Measurements from ENCODE around the gene ANKRD50.

Gene ANKRD50

DNA sequence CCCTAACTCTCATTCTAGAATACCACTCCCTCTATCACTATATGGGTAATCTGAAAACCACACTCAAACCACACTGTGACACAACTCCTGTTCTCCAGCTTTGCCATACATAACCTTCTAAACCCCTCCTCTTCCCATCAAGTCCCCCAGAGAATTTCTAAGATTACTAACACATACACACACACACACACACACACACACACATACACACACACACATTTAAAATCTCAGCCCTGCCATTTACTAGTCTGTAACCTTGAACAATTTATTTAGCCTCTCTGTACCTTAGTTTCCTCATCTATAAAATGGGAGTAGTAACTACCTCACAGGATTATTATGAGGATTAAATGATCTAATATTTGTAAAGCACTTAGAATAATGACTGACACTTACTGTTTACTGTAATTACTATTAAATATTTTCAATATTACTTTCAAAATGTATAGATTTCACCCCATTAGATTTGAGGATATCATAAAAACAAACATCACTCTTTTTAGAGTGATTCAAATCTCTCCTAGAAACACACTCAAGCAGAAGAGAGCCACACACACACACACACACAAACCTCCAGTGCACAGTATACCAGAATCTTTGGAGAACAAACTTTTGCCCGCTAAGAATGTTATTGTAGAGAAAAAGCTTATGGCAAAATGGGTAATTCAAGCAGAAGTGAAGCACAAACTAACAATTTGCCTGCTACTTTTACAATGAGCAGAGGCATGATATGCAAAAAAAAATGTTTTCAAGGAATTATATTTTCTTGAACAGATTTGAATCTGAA is 3.8 kb downstream of the ANKRD50 start:
- DNase-seq (ENCODE audit: low read depth) = no peak

- no peak for DNase-seq (ENCODE audit: low read depth)
Measured at GRCh38 chr4:124705393-124705792, 7.1 kb downstream of the ANKRD50 start.

- DNase-seq (ENCODE audit: low read depth) = no peak
Measured at GRCh38 chr4:124703154-124703553, 9.4 kb downstream of the ANKRD50 start.

GRCh38 chr4:124697441-124697840 is 15.1 kb downstream of the ANKRD50 start:
- no peak for DNase-seq (ENCODE audit: low read depth)

GRCh38 chr4:124696182-124696581 is 16.4 kb downstream of the ANKRD50 start:
- DNase-seq (ENCODE audit: low read depth) = no peak

DNA sequence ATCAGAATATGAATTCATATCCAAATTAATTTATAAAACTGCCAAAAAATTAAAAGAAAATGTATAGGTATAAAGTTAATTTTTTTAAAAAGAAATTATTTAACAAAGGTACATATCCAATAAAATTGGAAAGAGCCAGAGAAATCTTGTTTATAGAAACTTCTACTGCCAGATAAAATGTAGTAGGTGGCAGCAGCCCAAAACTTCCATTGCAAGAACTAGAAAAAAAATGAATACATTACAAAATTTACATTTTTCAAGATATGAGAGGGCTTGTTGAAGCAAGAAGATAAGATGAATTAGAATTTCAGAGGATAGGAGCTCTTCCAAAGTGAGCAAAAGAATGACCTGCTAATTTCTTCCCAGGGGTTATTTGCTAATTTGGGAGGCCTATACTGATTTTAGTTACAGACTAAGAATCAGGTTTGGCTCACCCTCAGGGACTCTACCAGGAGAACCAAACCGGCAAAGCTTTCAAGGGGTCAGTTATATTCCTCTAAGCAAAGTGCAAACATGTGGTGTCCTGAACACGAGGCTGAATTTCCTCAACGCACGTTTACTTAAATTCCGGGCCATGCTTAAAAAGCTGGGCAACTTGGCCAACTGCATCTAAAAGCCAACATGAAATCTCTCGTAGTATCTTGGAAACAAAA is 17.5 kb downstream of the ANKRD50 start:
- no peak for DNase-seq (ENCODE audit: low read depth)

GRCh38 chr4:124694306-124694705 is 18.2 kb downstream of the ANKRD50 start:
- no peak for DNase-seq (ENCODE audit: low read depth)

DNA sequence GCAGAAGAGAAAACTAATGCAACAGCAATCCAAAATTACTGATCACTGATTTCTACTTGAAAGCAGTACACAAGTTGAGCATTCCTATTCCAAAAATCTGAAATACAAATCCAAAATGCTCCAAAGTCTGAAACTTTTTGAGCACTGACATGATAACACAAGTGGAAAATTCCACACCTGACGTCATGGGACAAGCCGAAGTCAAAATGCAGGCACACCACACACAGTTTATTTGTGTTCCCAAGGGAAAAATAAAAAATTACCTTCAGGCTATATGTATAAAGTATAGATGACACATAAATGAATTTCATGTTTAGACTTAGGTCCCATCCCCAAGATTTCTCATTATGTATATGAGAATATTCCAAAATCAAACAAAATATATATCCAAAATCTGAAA is 20.7 kb downstream of the ANKRD50 start:
- DNase-seq (ENCODE audit: low read depth) = no peak

DNA sequence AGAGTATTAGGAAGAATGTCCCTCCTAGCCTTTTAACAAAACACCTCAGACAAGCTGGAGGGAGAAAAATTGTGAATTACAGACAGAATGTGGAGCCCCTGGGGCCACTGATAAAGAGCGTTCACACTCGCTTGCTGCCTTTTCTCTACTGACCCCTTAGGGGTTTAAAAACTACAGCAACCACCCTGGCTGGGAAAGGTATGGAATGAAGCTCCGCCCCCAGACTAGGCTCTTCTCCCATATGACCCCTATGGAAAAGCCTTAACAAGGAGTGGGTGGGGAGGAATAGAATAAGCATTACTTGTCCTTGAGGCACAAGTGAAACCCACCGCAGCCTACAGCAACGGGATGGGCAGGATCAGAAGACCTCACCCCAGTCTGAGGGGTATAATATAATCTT is 26.3 kb downstream of the ANKRD50 start:
- no peak for DNase-seq (ENCODE audit: low read depth)

GRCh38 chr4:124685851-124686250 is 26.7 kb downstream of the ANKRD50 start:
- no peak for DNase-seq (ENCODE audit: low read depth)

DNA sequence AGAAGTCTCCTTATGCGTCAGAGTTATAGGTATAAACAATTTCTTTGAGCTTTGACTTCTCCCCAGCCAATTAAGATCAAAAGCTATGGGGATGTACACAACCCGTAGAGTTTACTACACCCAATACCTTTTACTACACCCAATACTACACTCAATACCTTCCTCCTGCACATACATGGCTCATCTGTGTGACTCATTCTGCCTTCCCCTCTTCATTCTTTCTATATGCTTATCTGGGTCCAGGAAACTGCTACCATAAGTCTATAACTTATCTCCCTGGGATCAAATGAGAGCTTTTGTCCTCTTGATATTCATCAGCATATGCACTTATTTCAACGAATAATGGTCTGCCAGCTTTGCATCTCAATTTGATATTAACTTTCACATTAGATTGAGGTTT is 28.2 kb downstream of the ANKRD50 start:
- DNase-seq (ENCODE audit: low read depth) = no peak

DNA sequence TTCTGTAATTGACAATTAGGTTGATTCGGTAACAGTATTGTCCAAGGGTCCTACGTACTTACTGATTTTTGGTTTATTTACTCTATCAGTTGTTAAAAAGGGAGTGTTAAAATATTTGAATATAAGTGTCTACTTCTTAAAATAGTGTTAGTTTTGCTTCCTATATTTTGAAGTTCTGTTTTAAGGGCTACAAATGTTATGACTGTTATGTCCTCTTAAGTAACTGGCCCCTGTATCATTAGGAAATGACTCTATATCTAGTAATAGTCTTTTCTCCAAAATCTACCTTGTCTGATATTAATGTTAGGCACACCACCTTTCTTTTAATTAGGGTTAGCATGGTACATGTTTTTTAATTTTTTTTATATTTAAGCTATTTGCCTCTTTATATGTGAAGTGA is 30.1 kb downstream of the ANKRD50 start:
- no peak for DNase-seq (ENCODE audit: low read depth)

- no peak for DNase-seq (ENCODE audit: low read depth)
Measured at GRCh38 chr4:124666496-124666895, 46.0 kb downstream of the ANKRD50 start.

GRCh38 chr4:124658795-124659194 is 53.7 kb downstream of the ANKRD50 start:
- DNase-seq (ENCODE audit: low read depth) = no peak

DNA sequence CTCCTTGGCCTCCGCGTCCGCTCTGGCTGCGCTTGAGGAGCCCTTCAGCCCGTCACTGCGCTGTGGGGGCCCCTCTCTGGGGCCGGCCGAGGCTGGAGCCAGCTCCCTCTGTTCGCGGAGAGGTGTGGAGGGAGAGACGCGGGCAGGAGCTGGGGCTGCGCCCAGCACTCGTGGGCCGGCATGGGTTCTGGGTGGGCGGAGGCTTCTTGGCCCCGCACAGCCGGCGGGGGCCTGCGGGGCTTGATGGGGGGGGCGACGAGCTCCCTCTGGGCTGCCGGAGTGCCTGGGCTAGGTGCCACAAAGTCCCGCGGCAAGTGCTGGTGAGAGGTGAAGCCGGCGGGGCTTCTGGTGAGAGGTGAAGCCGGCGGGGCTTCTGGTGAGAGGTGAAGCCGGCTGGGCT is 61.9 kb downstream of the ANKRD50 start:
- no peak for DNase-seq (ENCODE audit: low read depth)

GRCh38 chr4:124647599-124647998 is 64.9 kb downstream of the ANKRD50 start:
- DNase-seq (ENCODE audit: low read depth) = no peak

DNA sequence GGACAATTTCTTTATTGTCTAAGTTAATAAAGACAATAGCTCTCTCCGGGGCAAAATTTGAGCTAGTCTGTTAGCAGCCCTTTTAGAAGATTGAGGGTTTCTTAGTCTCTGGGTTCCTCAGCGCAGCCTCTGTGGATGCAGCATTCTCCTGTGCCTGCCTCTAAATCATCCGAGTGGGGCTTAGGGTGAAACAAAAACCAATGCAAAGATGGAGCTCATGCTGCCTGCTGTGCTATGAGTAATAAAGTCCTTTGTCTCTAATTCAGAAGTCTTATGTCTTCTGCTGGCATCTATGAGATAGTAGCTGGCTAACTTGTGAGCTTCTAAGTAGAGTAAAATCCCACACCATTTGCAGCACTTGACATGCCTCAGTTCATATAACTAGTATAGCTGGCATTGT is 67.9 kb downstream of the ANKRD50 start:
- DNase-seq (ENCODE audit: low read depth) = no peak

GRCh38 chr4:124642846-124643245 is 69.7 kb downstream of the ANKRD50 start:
- DNase-seq (ENCODE audit: low read depth) = no peak

GRCh38 chr4:124641715-124642381 is 70.7 kb downstream of the ANKRD50 start:
- DNase-seq (ENCODE audit: low read depth) = no peak

DNA sequence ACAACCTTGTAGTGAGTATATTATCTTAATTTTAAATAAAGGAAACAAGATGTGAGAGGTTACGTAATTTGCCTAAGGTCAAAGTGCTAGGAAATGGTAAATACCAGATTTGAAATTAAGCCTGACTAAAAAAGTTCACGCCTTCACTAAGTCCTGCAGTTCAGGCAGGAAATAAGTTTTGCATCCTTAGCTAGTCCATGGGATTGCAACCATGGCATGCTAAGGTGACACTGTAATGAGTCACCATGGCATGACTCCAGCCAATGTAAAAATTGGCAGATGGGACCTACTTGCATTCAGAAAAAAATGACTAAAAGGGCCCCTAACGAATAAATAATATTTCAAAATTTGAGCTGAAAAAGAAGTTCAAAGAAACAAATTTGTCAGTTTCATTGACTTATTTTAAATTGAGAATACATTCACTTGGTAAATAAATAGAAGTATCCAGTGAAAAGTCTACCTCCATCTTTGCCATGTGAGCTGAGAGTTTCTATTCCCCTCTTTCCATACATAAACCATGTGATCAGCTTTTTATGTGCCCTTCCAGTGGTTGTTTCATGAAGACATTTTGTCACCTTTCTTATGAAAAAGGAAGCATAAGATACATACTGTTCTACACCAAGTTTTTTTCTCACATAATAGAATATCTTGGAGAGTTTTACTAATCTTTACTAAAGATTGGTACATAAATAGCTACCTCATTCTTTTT is 72.4 kb downstream of the ANKRD50 start:
- no peak for DNase-seq (ENCODE audit: low read depth)

- DNase-seq (ENCODE audit: low read depth) = no peak
Measured at GRCh38 chr4:124637321-124637720, 75.2 kb downstream of the ANKRD50 start.

GRCh38 chr4:124636788-124637187 is 75.7 kb downstream of the ANKRD50 start:
- DNase-seq (ENCODE audit: low read depth) = no peak

DNA sequence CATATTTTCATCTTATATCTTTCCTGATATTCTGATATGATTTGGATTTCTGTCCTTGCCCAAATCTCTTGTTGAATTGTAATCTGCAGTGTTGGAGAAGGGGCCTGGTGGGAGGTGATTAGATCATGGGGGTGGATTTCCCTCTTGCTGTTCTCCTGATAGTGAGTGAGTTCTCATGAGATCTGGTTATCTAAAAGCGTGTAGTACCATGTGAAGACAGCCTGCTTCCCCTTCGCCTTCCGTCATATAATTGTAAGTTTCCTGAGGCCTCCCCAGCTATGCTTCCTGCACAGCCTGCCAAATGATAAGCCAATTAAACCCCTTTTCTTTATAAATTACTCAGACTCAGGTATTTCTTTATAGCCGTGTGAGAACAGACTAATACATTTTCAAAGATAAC is 77.2 kb downstream of the ANKRD50 start:
- DNase-seq (ENCODE audit: low read depth) = no peak

Data from activated T-helper 1 cell treated with Interleukin-2 at 50 U/mL for 16 hours (primary cell).